HCT116 (cell line): ENCODE data around the gene YOD1.

Source experiments
- CBX3 ChIP-seq: IDR thresholded peaks from 2 replicates; pipeline ENCODE4 v1.6.1; 2012; ENCODE audit warnings: low read depth
- CEBPB ChIP-seq: IDR thresholded peaks from 2 replicates; pipeline ENCODE4 v1.6.1; 2012; ENCODE audit warnings: low read depth
- EZH2 ChIP-seq: fragments of 200-600 bp; sonication (generic); IDR thresholded peaks from 2 replicates; pipeline ENCODE4 v1.6.1; 2017; ENCODE audit warnings: antibody characterized with exemption, mixed run types
- POLR2A ChIP-seq: IDR thresholded peaks from 2 replicates; pipeline ENCODE4 v1.7.0; 2011; ENCODE audit warnings: borderline replicate concordance; ENCODE audit not compliant: insufficient read depth, insufficient read length; ENCODE audit errors: extremely low read depth
- POLR2AphosphoS5 ChIP-seq: IDR thresholded peaks from 2 replicates; pipeline ENCODE4 v1.6.1; 2011; ENCODE audit warnings: mild to moderate bottlenecking, low read depth, low read length, moderate library complexity
- YY1 ChIP-seq: IDR thresholded peaks from 2 replicates; pipeline ENCODE4 v1.6.1; 2011; ENCODE audit warnings: low read length, low read depth, moderate library complexity, mild to moderate bottlenecking; ENCODE audit not compliant: insufficient replicate concordance; ENCODE audit errors: extremely low read depth
- TF ChIP-seq, protein P1 (sequence below), 3 experiments: fragments of 200-600 bp in 1 of 3; sonication (generic) in 1 of 3; IDR thresholded peaks in 2 of 3; conservative IDR thresholded peaks in 1 of 3; 2 replicates each; pipeline ENCODE4 v1.5.1; 2012 to 2017; ENCODE audit warnings: low read depth in 2 of 3, low read length in 2 of 3, antibody characterized with exemption in 1 of 3, borderline replicate concordance in 1 of 3, control low read depth in 1 of 3, mild to moderate bottlenecking in 1 of 3, mixed read lengths in 1 of 3, mixed run types in 1 of 3, moderate library complexity in 1 of 3; ENCODE audit not compliant: insufficient read depth in 1 of 3
- TF ChIP-seq, protein P2 (sequence below): IDR thresholded peaks from 2 replicates; pipeline ENCODE4 v1.6.1; 2012; ENCODE audit warnings: low read depth

DNA sequence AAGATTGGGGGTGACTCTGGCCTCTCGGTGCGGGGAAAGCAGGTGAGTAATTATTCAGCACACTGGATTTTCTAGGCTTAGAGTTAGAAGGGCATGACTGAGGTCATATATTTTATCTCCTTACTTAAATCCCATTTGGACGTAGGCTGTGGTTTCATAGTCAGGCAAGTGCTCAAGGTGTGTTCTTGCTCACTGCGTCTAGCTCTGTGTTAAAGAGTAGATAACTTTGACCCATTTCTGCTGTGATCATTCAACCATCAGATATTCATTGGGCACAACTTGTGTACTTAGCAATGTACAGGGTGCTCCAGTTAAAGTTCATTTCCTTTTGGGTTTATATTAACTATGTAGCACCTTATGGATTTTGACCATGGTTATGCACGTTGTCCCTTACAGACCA, 16.7 kb upstream of the YOD1 start:
- no peak for TF ChIP-seq POLR2AphosphoS5
- TF ChIP-seq, protein P1, sequence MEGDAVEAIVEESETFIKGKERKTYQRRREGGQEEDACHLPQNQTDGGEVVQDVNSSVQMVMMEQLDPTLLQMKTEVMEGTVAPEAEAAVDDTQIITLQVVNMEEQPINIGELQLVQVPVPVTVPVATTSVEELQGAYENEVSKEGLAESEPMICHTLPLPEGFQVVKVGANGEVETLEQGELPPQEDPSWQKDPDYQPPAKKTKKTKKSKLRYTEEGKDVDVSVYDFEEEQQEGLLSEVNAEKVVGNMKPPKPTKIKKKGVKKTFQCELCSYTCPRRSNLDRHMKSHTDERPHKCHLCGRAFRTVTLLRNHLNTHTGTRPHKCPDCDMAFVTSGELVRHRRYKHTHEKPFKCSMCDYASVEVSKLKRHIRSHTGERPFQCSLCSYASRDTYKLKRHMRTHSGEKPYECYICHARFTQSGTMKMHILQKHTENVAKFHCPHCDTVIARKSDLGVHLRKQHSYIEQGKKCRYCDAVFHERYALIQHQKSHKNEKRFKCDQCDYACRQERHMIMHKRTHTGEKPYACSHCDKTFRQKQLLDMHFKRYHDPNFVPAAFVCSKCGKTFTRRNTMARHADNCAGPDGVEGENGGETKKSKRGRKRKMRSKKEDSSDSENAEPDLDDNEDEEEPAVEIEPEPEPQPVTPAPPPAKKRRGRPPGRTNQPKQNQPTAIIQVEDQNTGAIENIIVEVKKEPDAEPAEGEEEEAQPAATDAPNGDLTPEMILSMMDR (IDR thresholded peaks at IDR 0.05 in 2 of 3, conservative IDR thresholded peaks at IDR 0.05 in 1 of 3; ENCODE audit: borderline replicate concordance in 1 of 3, insufficient read depth in 1 of 3, low read depth in 2 of 3, low read length in 2 of 3) = no peak
- no peak for TF ChIP-seq CEBPB
- TF ChIP-seq EZH2 = no peak
- no peak for TF ChIP-seq YY1
- no peak for TF ChIP-seq POLR2A
- TF ChIP-seq CBX3 = no peak
- TF ChIP-seq, protein P2, sequence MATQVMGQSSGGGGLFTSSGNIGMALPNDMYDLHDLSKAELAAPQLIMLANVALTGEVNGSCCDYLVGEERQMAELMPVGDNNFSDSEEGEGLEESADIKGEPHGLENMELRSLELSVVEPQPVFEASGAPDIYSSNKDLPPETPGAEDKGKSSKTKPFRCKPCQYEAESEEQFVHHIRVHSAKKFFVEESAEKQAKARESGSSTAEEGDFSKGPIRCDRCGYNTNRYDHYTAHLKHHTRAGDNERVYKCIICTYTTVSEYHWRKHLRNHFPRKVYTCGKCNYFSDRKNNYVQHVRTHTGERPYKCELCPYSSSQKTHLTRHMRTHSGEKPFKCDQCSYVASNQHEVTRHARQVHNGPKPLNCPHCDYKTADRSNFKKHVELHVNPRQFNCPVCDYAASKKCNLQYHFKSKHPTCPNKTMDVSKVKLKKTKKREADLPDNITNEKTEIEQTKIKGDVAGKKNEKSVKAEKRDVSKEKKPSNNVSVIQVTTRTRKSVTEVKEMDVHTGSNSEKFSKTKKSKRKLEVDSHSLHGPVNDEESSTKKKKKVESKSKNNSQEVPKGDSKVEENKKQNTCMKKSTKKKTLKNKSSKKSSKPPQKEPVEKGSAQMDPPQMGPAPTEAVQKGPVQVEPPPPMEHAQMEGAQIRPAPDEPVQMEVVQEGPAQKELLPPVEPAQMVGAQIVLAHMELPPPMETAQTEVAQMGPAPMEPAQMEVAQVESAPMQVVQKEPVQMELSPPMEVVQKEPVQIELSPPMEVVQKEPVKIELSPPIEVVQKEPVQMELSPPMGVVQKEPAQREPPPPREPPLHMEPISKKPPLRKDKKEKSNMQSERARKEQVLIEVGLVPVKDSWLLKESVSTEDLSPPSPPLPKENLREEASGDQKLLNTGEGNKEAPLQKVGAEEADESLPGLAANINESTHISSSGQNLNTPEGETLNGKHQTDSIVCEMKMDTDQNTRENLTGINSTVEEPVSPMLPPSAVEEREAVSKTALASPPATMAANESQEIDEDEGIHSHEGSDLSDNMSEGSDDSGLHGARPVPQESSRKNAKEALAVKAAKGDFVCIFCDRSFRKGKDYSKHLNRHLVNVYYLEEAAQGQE = no peak
